NT2/D1 (cell line): Measurements from ENCODE around the gene EFHD1.

Experiments
- SUZ12 ChIP-seq: IDR thresholded peaks from 2 replicates; pipeline ENCODE4 v1.6.1; 2011; ENCODE audit not compliant: insufficient read length, insufficient read depth; ENCODE audit errors: extremely low read depth
- YY1 ChIP-seq: IDR thresholded peaks from 2 replicates; pipeline ENCODE4 v1.6.1; 2011; ENCODE audit not compliant: insufficient read length, insufficient read depth
- ZNF274 ChIP-seq: IDR thresholded peaks from 2 replicates; pipeline ENCODE4 v1.6.1; 2011; ENCODE audit warnings: mild to moderate bottlenecking, low read depth, low read length

GRCh38 chr2:232622563-232622962 is 10.8 kb upstream of the EFHD1 start:
- TF ChIP-seq YY1 (no peak), ZNF274 (no peak), SUZ12 (no peak)
